HepG2 (cell line): Measurements from ENCODE around the gene EPB41L2. TPM values are rescaled to one million over a fixed set of nuclear protein-coding genes. Genes with fewer than 3 reads are reported as not detected.

Source experiments
- ASH2L ChIP-seq: fragments of 300-600, 200-600 bp; sonication (generic); IDR thresholded peaks from 2 replicates; pipeline ENCODE4 v1.7.0; 2017; ENCODE audit warnings: low read depth, mild to moderate bottlenecking, moderate library complexity, mixed read lengths, low read length; ENCODE audit not compliant: insufficient read length
- CBX2 ChIP-seq, 2 experiments: fragments of 200-600 bp in 1 of 2; sonication (generic); formaldehyde crosslinking in 1 of 2; IDR thresholded peaks; 2 replicates each; pipeline versions ENCODE4 v1.7.0 to v1.8.1; 2018 to 2022; ENCODE audit warnings: low read depth in 2 of 2, low read length in 1 of 2, mild to moderate bottlenecking in 1 of 2, missing genetic modification reagents in 1 of 2
- HNRNPUL1 ChIP-seq: fragments of 200-400 bp; formaldehyde crosslinking; IDR thresholded peaks from 2 replicates; pipeline ENCODE4 v1.6.1; 2017; ENCODE audit warnings: low read depth, mild to moderate bottlenecking, low read length, moderate library complexity
- IKZF4 ChIP-seq: sonication (generic); formaldehyde crosslinking; IDR thresholded peaks from 2 replicates; pipeline ENCODE4 v1.5.1; 2020; ENCODE audit warnings: borderline replicate concordance, mild to moderate bottlenecking, low read depth, missing genetic modification reagents; ENCODE audit errors: not compliant biosample characterization
- MAFG ChIP-seq: sonication (generic); formaldehyde crosslinking; IDR thresholded peaks from 2 replicates; pipeline ENCODE4 v1.5.1; 2020; ENCODE audit warnings: mild to moderate bottlenecking, missing genetic modification reagents
- MED8 ChIP-seq: sonication (generic); formaldehyde crosslinking; IDR thresholded peaks from 2 replicates; pipeline ENCODE4 v1.8.1; 2023; ENCODE audit warnings: mild to moderate bottlenecking, missing genetic modification reagents; ENCODE audit not compliant: insufficient replicate concordance
- MXD4 ChIP-seq: IDR thresholded peaks from 2 replicates; pipeline ENCODE4 v1.6.1; 2016; ENCODE audit warnings: mild to moderate bottlenecking, missing biosample characterization, missing genetic modification reagents
- PHB2 ChIP-seq: fragments of 450-650 bp; IDR thresholded peaks from 2 replicates; pipeline ENCODE4 v1.6.1; 2018; ENCODE audit not compliant: partially characterized antibody
- PITX1 ChIP-seq: sonication (generic); formaldehyde crosslinking; IDR thresholded peaks from 2 replicates; pipeline ENCODE4 v1.5.1; 2020; ENCODE audit warnings: mild to moderate bottlenecking, missing genetic modification reagents
- POLR2G ChIP-seq: fragments of 200-400 bp; formaldehyde crosslinking; IDR thresholded peaks from 2 replicates; pipeline ENCODE4 v1.6.1; 2018; ENCODE audit warnings: mild to moderate bottlenecking, low read depth, low read length, moderate library complexity
- RFXANK ChIP-seq: IDR thresholded peaks from 2 replicates; pipeline ENCODE4 v1.6.1; 2016
- TCF7 ChIP-seq: sonication (generic); IDR thresholded peaks from 2 replicates; pipeline ENCODE4 v1.6.1; 2016; ENCODE audit warnings: antibody characterized with exemption, low read depth
- ZMYM2 ChIP-seq: sonication (generic); formaldehyde crosslinking; IDR thresholded peaks from 2 replicates; pipeline ENCODE4 v1.8.0; 2022; ENCODE audit warnings: mild to moderate bottlenecking, missing genetic modification reagents
- ZNF275 ChIP-seq: sonication (generic); formaldehyde crosslinking; IDR thresholded peaks from 2 replicates; pipeline ENCODE4 v1.8.0; 2022; ENCODE audit warnings: missing genetic modification reagents, mild to moderate bottlenecking, inconsistent platforms, borderline replicate concordance
- ZNF432 ChIP-seq: sonication (generic); formaldehyde crosslinking; IDR thresholded peaks from 2 replicates; pipeline ENCODE4 v1.5.0; 2020; ENCODE audit warnings: missing genetic modification reagents, mild to moderate bottlenecking, borderline replicate concordance
- ZNF577 ChIP-seq: sonication (generic); formaldehyde crosslinking; IDR thresholded peaks from 2 replicates; pipeline ENCODE4 v1.4.0; 2020; ENCODE audit warnings: mild to moderate bottlenecking, low read depth, missing genetic modification reagents, borderline replicate concordance
- ZNF589 ChIP-seq: sonication (generic); formaldehyde crosslinking; conservative IDR thresholded peaks from 2 replicates; pipeline ENCODE4 v1.8.0; 2022; ENCODE audit warnings: mild to moderate bottlenecking, moderate library complexity, missing genetic modification reagents
- ZNF615 ChIP-seq: sonication (generic); formaldehyde crosslinking; IDR thresholded peaks from 2 replicates; pipeline ENCODE4 v1.5.0; 2020; ENCODE audit warnings: mild to moderate bottlenecking, missing genetic modification reagents, borderline replicate concordance
- ZNF782 ChIP-seq: sonication (generic); formaldehyde crosslinking; IDR thresholded peaks from 2 replicates; pipeline ENCODE4 v1.4.0; 2020; ENCODE audit warnings: missing genetic modification reagents, mild to moderate bottlenecking, borderline replicate concordance
- ZNF839 ChIP-seq: sonication (generic); formaldehyde crosslinking; IDR thresholded peaks from 2 replicates; pipeline ENCODE4 v1.4.0; 2020; ENCODE audit warnings: missing genetic modification reagents, mild to moderate bottlenecking, borderline replicate concordance
- polyA plus RNA-seq, 8 experiments: library from polyadenylated mRNA; depleted of rRNA in 3 of 8; stranded (reverse) in 7 of 8; unstranded in 1 of 8; fragments of >200 nt; fragmentation: Illumina TruSeq in 4 of 8; extraction: Trizol in 4 of 8; gene quantifications; 2 replicates each; pipeline versions ENCODE4 v1.2.1 to v1.2.3, GENCODE V29; 2011 to 2016; ENCODE audit warnings: low read depth in 4 of 8, missing spikeins in 1 of 8, mixed read lengths in 1 of 8; ENCODE audit not compliant: insufficient read depth in 1 of 8
- total RNA-seq, 5 experiments: library from RNA; depleted of rRNA; stranded (reverse); fragments of >200 nt; fragmentation: Illumina TruSeq; extraction: Trizol; gene quantifications; 2 replicates each; pipeline ENCODE4 v1.2.3, GENCODE V29; 2016; ENCODE audit warnings: low read depth in 1 of 5
- TF ChIP-seq, protein P1 (sequence below): sonication (generic); formaldehyde crosslinking; IDR thresholded peaks from 2 replicates; pipeline ENCODE4 v1.8.1; 2023; ENCODE audit warnings: missing genetic modification reagents, mild to moderate bottlenecking, borderline replicate concordance
- TF ChIP-seq, protein P2 (sequence below): IDR thresholded peaks from 2 replicates; pipeline ENCODE4 v1.6.1; 2016; ENCODE audit warnings: low read depth, control low read depth
- TF ChIP-seq, protein P3 (sequence below), 2 experiments: fragments of 450-650 bp in 1 of 2; sonication (generic) in 1 of 2; formaldehyde crosslinking; IDR thresholded peaks; 2 replicates each; pipeline versions ENCODE4 v1.5.0 to v1.8.0; 2020 to 2022; ENCODE audit warnings: mild to moderate bottlenecking in 1 of 2, missing genetic modification reagents in 1 of 2
- TF ChIP-seq, protein P4 (sequence below): sonication (generic); formaldehyde crosslinking; IDR thresholded peaks from 2 replicates; pipeline ENCODE4 v1.8.0; 2022; ENCODE audit warnings: mild to moderate bottlenecking, missing genetic modification reagents

EPB41L2 gene
- total and polyA plus RNA-seq, 2 of the 13 experiments (the other 11 are each of a cell fraction or from before 2014, with no cell fraction given) = 41.7 to 56.4 TPM

DNA sequence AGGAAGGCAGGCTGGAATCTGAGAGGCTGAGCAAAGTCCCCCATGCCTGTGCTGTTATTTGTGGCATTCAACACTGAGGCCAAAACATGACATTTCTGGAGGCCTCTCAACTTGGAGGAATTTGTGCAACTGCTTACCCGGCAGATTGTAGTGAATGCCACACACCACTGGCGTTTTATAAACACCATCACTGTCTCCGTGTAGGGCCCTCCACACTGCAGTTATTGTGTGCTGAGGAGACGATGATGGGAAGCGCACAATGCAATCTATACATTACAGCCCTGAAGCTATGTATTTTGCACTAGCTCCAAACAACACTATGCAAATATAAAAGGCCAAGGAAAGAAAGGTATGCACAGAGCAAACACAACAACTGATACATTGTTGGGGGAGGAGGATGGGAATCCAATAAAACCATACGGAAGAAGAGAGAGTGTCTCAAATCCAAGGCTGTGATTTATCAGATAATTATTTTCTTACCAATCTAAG is 129.3 kb downstream of the EPB41L2 start (continued):
- TF ChIP-seq ZNF577 (CRISPR knock-in tag) (no peak), ASH2L (peak; percentile 93), HNRNPUL1 (no peak), PITX1 (CRISPR knock-in tag) (peak; percentile 84; the same call in 1 of the 2 replicates), POLR2G (no peak; the same call in 1 of the 2 replicates), IKZF4 (CRISPR knock-in tag) (no peak), MAFG (CRISPR knock-in tag) (no peak; the same call in 1 of the 2 replicates), PHB2 (no peak), ZNF275 (peak; percentile 71; the same call in 1 of the 2 replicates), ZMYM2 (CRISPR knock-in tag) (no peak), ZNF589 (CRISPR knock-in tag) (no peak), ZNF839 (no peak), TCF7 (peak; percentile 73), ZNF782 (no peak), ZNF615 (CRISPR knock-in tag) (no peak), CBX2 (IDR thresholded peaks at IDR 0.05; ENCODE audit: low read depth, low read length) (no peak), CBX2 (CRISPR knock-in tag; IDR thresholded peaks at IDR 0.05; ENCODE audit: low read depth) (no peak), RFXANK (CRISPR knock-in tag) (peak; percentile 87; the same call in 1 of the 2 replicates), ZNF432 (CRISPR knock-in tag) (no peak), MED8 (peak; percentile 53), MXD4 (CRISPR knock-in tag) (0 out of 2 replicates have a peak, but pooled peaks have one; percentile 69)
- TF ChIP-seq, protein P1, sequence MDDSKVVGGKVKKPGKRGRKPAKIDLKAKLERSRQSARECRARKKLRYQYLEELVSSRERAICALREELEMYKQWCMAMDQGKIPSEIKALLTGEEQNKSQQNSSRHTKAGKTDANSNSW (CRISPR knock-in tag) = no peak
- TF ChIP-seq, protein P2, sequence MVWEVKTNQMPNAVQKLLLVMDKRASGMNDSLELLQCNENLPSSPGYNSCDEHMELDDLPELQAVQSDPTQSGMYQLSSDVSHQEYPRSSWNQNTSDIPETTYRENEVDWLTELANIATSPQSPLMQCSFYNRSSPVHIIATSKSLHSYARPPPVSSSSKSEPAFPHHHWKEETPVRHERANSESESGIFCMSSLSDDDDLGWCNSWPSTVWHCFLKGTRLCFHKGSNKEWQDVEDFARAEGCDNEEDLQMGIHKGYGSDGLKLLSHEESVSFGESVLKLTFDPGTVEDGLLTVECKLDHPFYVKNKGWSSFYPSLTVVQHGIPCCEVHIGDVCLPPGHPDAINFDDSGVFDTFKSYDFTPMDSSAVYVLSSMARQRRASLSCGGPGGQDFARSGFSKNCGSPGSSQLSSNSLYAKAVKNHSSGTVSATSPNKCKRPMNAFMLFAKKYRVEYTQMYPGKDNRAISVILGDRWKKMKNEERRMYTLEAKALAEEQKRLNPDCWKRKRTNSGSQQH = no peak
- TF ChIP-seq, protein P3, sequence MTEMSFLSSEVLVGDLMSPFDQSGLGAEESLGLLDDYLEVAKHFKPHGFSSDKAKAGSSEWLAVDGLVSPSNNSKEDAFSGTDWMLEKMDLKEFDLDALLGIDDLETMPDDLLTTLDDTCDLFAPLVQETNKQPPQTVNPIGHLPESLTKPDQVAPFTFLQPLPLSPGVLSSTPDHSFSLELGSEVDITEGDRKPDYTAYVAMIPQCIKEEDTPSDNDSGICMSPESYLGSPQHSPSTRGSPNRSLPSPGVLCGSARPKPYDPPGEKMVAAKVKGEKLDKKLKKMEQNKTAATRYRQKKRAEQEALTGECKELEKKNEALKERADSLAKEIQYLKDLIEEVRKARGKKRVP (CRISPR knock-in tag; IDR thresholded peaks at IDR 0.05) = peak in 1 of 2 experiments; percentile 91; a peak in 2 of 4 replicates
- TF ChIP-seq, protein P4, sequence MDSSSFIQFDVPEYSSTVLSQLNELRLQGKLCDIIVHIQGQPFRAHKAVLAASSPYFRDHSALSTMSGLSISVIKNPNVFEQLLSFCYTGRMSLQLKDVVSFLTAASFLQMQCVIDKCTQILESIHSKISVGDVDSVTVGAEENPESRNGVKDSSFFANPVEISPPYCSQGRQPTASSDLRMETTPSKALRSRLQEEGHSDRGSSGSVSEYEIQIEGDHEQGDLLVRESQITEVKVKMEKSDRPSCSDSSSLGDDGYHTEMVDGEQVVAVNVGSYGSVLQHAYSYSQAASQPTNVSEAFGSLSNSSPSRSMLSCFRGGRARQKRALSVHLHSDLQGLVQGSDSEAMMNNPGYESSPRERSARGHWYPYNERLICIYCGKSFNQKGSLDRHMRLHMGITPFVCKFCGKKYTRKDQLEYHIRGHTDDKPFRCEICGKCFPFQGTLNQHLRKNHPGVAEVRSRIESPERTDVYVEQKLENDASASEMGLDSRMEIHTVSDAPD (CRISPR knock-in tag) = peak; percentile 92
